SK-N-SH treated with all-trans-retinoic acid at 6 μM for 48 hours (cell line): ENCODE measurements around the gene PRDM15.

Experiments used
- ATAC-seq: fragments of 200-7000 bp; cut with Tn5 transposase; 3 replicates; pipeline ENCODE4 v1.9.1; 2020; ENCODE audit warnings: mild to moderate bottlenecking, moderate library complexity
- BACH2 ChIP-seq: fragments of 250-450 bp; sonication (Bioruptor Pico); IDR thresholded peaks from 2 replicates; pipeline ENCODE4 v1.9.0; 2021; ENCODE audit warnings: mild to moderate bottlenecking, borderline replicate concordance
- CREB5 ChIP-seq: fragments of 250-450 bp; sonication (Bioruptor Pico); IDR thresholded peaks from 2 replicates; pipeline ENCODE4 v1.5.1; 2020; ENCODE audit warnings: low read depth, mild to moderate bottlenecking, moderate library complexity
- CSDC2 ChIP-seq: fragments of 250-450 bp; sonication (Bioruptor Pico); IDR thresholded peaks from 2 replicates; pipeline ENCODE4 v1.5.0; 2020; ENCODE audit warnings: mild to moderate bottlenecking, moderate library complexity
- CSRNP3 ChIP-seq: fragments of 250-450 bp; sonication (Bioruptor Pico); IDR thresholded peaks from 2 replicates; pipeline ENCODE4 v1.5.1; 2021; ENCODE audit warnings: mild to moderate bottlenecking, moderate library complexity
- ESRRG ChIP-seq: fragments of 250-450 bp; sonication (Bioruptor Pico); IDR thresholded peaks from 2 replicates; pipeline ENCODE4 v1.6.1; 2021; ENCODE audit warnings: mild to moderate bottlenecking
- GLIS3 ChIP-seq: fragments of 250-450 bp; sonication (Bioruptor Pico); IDR thresholded peaks from 2 replicates; pipeline ENCODE4 v1.5.0; 2020; ENCODE audit warnings: mild to moderate bottlenecking, moderate library complexity
- ISL1 ChIP-seq: fragments of 250-450 bp; sonication (Bioruptor Pico); IDR thresholded peaks from 2 replicates; pipeline ENCODE4 v2.1.2; 2022; ENCODE audit warnings: mild to moderate bottlenecking, moderate library complexity
- OSR1 ChIP-seq: fragments of 250-450 bp; sonication (Bioruptor Pico); IDR thresholded peaks from 2 replicates; pipeline ENCODE4 v1.8.0; 2022; ENCODE audit warnings: moderate library complexity, mild to moderate bottlenecking, inconsistent platforms
- PATZ1 ChIP-seq: fragments of 250-450 bp; sonication (Bioruptor Pico); IDR thresholded peaks from 2 replicates; pipeline ENCODE4 v1.8.0; 2020; ENCODE audit warnings: mild to moderate bottlenecking, moderate library complexity, borderline replicate concordance
- PPARA ChIP-seq: fragments of 250-450 bp; sonication (Bioruptor Pico); IDR thresholded peaks from 2 replicates; pipeline ENCODE4 v1.5.0; 2020; ENCODE audit warnings: mild to moderate bottlenecking, borderline replicate concordance
- RARB ChIP-seq: fragments of 250-450 bp; sonication (Bioruptor Pico); IDR thresholded peaks from 2 replicates; pipeline ENCODE4 v1.8.0; 2021; ENCODE audit warnings: mild to moderate bottlenecking, moderate library complexity
- SNAI2 ChIP-seq: fragments of 250-450 bp; sonication (Bioruptor Pico); IDR thresholded peaks from 2 replicates; pipeline ENCODE4 v1.5.0; 2020; ENCODE audit warnings: mild to moderate bottlenecking, moderate library complexity
- TCF4 ChIP-seq: fragments of 250-450 bp; sonication (Bioruptor Pico); IDR thresholded peaks from 2 replicates; pipeline ENCODE4 v1.8.0; 2021; ENCODE audit warnings: mild to moderate bottlenecking, moderate library complexity, borderline replicate concordance
- TOX ChIP-seq: fragments of 250-450 bp; sonication (Bioruptor Pico); IDR thresholded peaks from 2 replicates; pipeline ENCODE4 v1.8.0; 2021; ENCODE audit warnings: mild to moderate bottlenecking, moderate library complexity, borderline replicate concordance
- ZFP3 ChIP-seq: fragments of 250-450 bp; sonication (Bioruptor Pico); IDR thresholded peaks from 2 replicates; pipeline ENCODE4 v1.5.0; 2020; ENCODE audit warnings: mild to moderate bottlenecking, moderate library complexity
- ZFP30 ChIP-seq: fragments of 450-650 bp; formaldehyde crosslinking; IDR thresholded peaks from 2 replicates; pipeline ENCODE4 v1.5.0; 2022; ENCODE audit warnings: mild to moderate bottlenecking, moderate library complexity
- ZNF565 ChIP-seq: fragments of 450-650 bp; formaldehyde crosslinking; conservative IDR thresholded peaks from 2 replicates; pipeline ENCODE4 v1.5.0; 2020; ENCODE audit warnings: low read depth, mild to moderate bottlenecking, moderate library complexity
- ZNF70 ChIP-seq: fragments of 450-650 bp; formaldehyde crosslinking; IDR thresholded peaks from 2 replicates; pipeline ENCODE4 v1.5.0; 2020; ENCODE audit warnings: mild to moderate bottlenecking, moderate library complexity
- ZNF8 ChIP-seq: fragments of 450-650 bp; formaldehyde crosslinking; IDR thresholded peaks from 2 replicates; pipeline ENCODE4 v1.5.0; 2020; ENCODE audit warnings: mild to moderate bottlenecking, moderate library complexity
- TF ChIP-seq, protein P1 (sequence below): fragments of 250-450 bp; sonication (Bioruptor Pico); IDR thresholded peaks from 2 replicates; pipeline ENCODE4 v1.8.0; 2021; ENCODE audit warnings: low read depth, mild to moderate bottlenecking, moderate library complexity, borderline replicate concordance
- TF ChIP-seq, protein P2 (sequence below): fragments of 250-450 bp; sonication (Bioruptor Pico); IDR thresholded peaks from 2 replicates; pipeline ENCODE4 v1.5.0; 2020; ENCODE audit warnings: mild to moderate bottlenecking, moderate library complexity

Gene PRDM15

DNA sequence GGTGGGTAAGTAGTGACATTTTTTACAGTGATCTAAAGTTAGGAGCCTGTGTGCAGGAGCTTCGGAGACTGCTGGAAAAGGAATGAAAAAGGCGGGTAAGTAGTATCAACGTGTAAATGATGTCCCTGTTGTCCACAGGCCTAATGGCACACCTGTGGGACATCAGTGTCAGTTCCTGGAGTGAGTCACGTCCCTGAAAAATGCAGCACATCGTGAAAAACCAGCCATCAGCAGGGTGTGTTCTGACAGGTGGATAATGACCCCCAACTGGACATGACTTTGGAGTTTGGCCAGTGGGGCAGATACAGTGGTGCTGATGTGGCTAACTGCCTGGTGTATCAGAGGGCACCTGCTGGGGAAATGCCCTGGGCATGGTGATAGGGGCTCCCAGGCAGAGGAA lies 12.0 kb upstream of the PRDM15 start:
- no peak for ATAC-seq
- no peak for TF ChIP-seq ISL1 (CRISPR knock-in tag)
- TF ChIP-seq CREB5 (CRISPR knock-in tag): no peak
- no peak for TF ChIP-seq ZNF70
- no peak for TF ChIP-seq CSRNP3 (CRISPR knock-in tag)

DNA sequence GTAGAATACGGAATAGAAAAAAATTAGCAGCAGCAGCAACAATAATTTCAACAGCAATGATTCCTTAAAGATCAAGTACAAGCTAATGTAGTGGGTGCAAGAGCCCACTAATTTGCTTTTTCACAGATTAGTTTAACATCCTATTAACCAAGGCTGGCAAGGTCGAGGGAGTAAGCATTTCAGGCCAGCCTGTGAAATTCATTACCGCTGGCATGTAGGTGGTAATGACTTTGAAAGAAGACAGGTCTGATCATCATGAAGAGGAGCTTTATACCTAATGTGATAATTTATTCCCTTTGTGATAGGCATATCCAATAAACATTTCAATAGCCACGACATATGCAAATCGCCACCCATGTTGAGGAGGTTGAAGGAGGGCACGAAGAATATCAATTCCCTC lies 11.2 kb upstream of the PRDM15 start:
- no peak for ATAC-seq
- no peak for TF ChIP-seq ESRRG (CRISPR knock-in tag)
- TF ChIP-seq CREB5 (CRISPR knock-in tag): no peak
- TF ChIP-seq RARB (CRISPR knock-in tag): no peak
- TF ChIP-seq ZFP30 (CRISPR knock-in tag): no peak
- no peak for TF ChIP-seq PATZ1 (CRISPR knock-in tag)
- no peak for TF ChIP-seq PPARA
- TF ChIP-seq ZFP3 (CRISPR knock-in tag): no peak
- TF ChIP-seq SNAI2 (CRISPR knock-in tag): no peak
- TF ChIP-seq ZNF565 (CRISPR knock-in tag): no peak
- no peak for TF ChIP-seq ZNF8 (CRISPR knock-in tag)
- TF ChIP-seq BACH2: no peak
- TF ChIP-seq TCF4 (CRISPR knock-in tag): no peak

DNA sequence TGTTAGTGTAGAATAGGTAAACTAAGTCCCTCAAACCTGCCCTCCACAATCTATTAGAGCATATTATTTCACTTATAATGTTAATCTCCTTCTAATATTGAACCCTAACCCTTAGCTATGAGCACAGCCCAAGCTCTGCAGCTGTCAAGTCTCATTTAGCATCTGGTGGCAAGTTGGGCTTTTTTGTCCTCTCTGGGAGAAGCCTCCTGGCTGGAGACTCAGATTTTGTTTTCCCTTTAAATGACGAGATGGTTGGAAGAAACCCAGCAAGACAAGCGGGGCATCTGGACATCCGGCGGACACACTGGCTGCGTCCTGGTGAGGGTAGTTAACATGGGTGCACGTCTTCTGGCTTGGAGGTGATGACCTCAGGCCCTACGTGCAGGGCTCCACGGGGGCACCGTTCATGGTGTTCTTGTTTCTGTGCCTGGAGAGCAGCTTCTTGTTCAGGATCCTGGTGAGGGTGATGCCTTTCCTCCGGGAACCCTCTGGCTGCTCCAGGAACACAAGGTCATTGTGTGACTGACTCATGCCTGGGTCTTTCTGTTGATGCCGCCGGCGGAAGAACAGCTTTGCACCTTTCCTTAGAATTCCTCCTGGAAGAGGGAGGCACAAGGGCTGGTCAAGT lies 9.7 kb upstream of the PRDM15 start:
- no peak for TF ChIP-seq ZNF8 (CRISPR knock-in tag)
- TF ChIP-seq ZFP3 (CRISPR knock-in tag): no peak
- no peak for TF ChIP-seq ZFP30 (CRISPR knock-in tag)
- no peak for ATAC-seq

GRCh38 chr21:41887667-41888066 lies 8.5 kb upstream of the PRDM15 start:
- no peak for ATAC-seq
- TF ChIP-seq CSDC2 (CRISPR knock-in tag) (no peak), ESRRG (CRISPR knock-in tag) (no peak), ZNF70 (no peak), ISL1 (CRISPR knock-in tag) (no peak), ZNF565 (CRISPR knock-in tag) (no peak), TOX (CRISPR knock-in tag) (no peak), TCF4 (CRISPR knock-in tag) (no peak), OSR1 (CRISPR knock-in tag) (no peak), ZFP30 (CRISPR knock-in tag) (no peak), BACH2 (no peak), ZNF8 (CRISPR knock-in tag) (no peak), CREB5 (CRISPR knock-in tag) (no peak), PPARA (no peak), GLIS3 (CRISPR knock-in tag) (no peak), ZFP3 (CRISPR knock-in tag) (no peak), PATZ1 (CRISPR knock-in tag) (no peak)
- TF ChIP-seq, protein P1, sequence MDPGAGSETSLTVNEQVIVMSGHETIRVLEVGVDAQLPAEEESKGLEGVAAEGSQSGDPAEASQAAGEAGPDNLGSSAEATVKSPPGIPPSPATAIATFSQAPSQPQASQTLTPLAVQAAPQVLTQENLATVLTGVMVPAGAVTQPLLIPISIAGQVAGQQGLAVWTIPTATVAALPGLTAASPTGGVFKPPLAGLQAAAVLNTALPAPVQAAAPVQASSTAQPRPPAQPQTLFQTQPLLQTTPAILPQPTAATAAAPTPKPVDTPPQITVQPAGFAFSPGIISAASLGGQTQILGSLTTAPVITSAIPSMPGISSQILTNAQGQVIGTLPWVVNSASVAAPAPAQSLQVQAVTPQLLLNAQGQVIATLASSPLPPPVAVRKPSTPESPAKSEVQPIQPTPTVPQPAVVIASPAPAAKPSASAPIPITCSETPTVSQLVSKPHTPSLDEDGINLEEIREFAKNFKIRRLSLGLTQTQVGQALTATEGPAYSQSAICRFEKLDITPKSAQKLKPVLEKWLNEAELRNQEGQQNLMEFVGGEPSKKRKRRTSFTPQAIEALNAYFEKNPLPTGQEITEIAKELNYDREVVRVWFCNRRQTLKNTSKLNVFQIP: no peak
- TF ChIP-seq, protein P2, sequence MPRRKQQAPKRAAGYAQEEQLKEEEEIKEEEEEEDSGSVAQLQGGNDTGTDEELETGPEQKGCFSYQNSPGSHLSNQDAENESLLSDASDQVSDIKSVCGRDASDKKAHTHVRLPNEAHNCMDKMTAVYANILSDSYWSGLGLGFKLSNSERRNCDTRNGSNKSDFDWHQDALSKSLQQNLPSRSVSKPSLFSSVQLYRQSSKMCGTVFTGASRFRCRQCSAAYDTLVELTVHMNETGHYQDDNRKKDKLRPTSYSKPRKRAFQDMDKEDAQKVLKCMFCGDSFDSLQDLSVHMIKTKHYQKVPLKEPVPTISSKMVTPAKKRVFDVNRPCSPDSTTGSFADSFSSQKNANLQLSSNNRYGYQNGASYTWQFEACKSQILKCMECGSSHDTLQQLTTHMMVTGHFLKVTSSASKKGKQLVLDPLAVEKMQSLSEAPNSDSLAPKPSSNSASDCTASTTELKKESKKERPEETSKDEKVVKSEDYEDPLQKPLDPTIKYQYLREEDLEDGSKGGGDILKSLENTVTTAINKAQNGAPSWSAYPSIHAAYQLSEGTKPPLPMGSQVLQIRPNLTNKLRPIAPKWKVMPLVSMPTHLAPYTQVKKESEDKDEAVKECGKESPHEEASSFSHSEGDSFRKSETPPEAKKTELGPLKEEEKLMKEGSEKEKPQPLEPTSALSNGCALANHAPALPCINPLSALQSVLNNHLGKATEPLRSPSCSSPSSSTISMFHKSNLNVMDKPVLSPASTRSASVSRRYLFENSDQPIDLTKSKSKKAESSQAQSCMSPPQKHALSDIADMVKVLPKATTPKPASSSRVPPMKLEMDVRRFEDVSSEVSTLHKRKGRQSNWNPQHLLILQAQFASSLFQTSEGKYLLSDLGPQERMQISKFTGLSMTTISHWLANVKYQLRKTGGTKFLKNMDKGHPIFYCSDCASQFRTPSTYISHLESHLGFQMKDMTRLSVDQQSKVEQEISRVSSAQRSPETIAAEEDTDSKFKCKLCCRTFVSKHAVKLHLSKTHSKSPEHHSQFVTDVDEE (CRISPR knock-in tag): no peak
